Prostate gland (tissue), 2 donors: ENCODE data around the gene MGME1.

Experiments
- POLR2A ChIP-seq: fragments of 450-650 bp; IDR thresholded peaks from one replicate; pipeline ENCODE4 v1.6.1; 2016; ENCODE audit warnings: antibody characterized with exemption, mild to moderate bottlenecking
- TF ChIP-seq, protein P1 (sequence below), 4 experiments: fragments of 200-600 bp in 2 of 4; fragments of 450-650 bp in 2 of 4; sonication (generic) in 2 of 4; IDR thresholded peaks; 1 replicate in 3 of 4; 2 replicates in 1 of 4; pipeline ENCODE4 v1.5.1; 2016 to 2019; ENCODE audit warnings: antibody characterized with exemption in 4 of 4, mild to moderate bottlenecking in 2 of 4, moderate library complexity in 2 of 4

DNA sequence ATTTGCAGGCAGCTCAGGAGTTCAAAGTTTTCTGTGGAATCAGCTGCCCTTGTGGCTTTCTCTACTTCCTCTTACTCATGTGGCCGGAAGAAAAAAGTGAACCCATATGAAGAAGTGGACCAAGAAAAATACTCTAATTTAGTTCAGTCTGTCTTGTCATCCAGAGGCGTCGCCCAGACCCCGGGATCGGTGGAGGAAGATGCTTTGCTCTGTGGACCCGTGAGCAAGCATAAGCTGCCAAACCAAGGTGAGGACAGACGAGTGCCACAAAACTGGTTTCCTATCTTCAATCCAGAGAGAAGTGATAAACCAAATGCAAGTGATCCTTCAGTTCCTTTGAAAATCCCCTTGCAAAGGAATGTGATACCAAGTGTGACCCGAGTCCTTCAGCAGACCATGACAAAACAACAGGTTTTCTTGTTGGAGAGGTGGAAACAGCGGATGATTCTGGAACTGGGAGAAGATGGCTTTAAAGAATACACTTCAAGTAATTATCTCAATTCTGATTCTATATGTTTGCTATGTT is 1.1 kb downstream of the MGME1 start:
- TF ChIP-seq, protein P1, sequence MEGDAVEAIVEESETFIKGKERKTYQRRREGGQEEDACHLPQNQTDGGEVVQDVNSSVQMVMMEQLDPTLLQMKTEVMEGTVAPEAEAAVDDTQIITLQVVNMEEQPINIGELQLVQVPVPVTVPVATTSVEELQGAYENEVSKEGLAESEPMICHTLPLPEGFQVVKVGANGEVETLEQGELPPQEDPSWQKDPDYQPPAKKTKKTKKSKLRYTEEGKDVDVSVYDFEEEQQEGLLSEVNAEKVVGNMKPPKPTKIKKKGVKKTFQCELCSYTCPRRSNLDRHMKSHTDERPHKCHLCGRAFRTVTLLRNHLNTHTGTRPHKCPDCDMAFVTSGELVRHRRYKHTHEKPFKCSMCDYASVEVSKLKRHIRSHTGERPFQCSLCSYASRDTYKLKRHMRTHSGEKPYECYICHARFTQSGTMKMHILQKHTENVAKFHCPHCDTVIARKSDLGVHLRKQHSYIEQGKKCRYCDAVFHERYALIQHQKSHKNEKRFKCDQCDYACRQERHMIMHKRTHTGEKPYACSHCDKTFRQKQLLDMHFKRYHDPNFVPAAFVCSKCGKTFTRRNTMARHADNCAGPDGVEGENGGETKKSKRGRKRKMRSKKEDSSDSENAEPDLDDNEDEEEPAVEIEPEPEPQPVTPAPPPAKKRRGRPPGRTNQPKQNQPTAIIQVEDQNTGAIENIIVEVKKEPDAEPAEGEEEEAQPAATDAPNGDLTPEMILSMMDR (IDR thresholded peaks at IDR 0.05), result no peak
- TF ChIP-seq POLR2A, result no peak
